HepG2 (cell line): Measurements from ENCODE around the gene TAB3. TPM values are rescaled to one million over a fixed set of nuclear protein-coding genes. Genes with fewer than 3 reads are reported as not detected.

Experiments used
- ADNP ChIP-seq: sonication (generic); formaldehyde crosslinking; IDR thresholded peaks from 2 replicates; pipeline ENCODE4 v1.4.0; 2020; ENCODE audit warnings: missing genetic modification reagents
- BCL6 ChIP-seq: IDR thresholded peaks from 2 replicates; pipeline ENCODE4 v1.6.1; 2016; ENCODE audit warnings: missing genetic modification reagents, missing compliant biosample characterization
- HNRNPLL ChIP-seq: fragments of 200-400 bp; formaldehyde crosslinking; IDR thresholded peaks from 2 replicates; pipeline ENCODE4 v1.6.1; 2017; ENCODE audit warnings: mild to moderate bottlenecking, low read depth, low read length; ENCODE audit not compliant: poor library complexity, severe bottlenecking
- MTF1 ChIP-seq: sonication (generic); formaldehyde crosslinking; IDR thresholded peaks from 2 replicates; pipeline ENCODE4 v1.5.0; 2020; ENCODE audit warnings: missing genetic modification reagents
- MYNN ChIP-seq: sonication (generic); formaldehyde crosslinking; IDR thresholded peaks from 2 replicates; pipeline ENCODE4 v1.4.0; 2020; ENCODE audit warnings: mild to moderate bottlenecking, low read depth, missing genetic modification reagents
- RFX3 ChIP-seq: IDR thresholded peaks from 2 replicates; pipeline ENCODE4 v1.6.1; 2016; ENCODE audit warnings: missing biosample characterization, missing genetic modification reagents
- SP140L ChIP-seq: sonication (generic); formaldehyde crosslinking; IDR thresholded peaks from 2 replicates; pipeline ENCODE4 v1.4.0; 2020; ENCODE audit warnings: missing genetic modification reagents, borderline replicate concordance
- STAG1 ChIP-seq: sonication (generic); formaldehyde crosslinking; IDR thresholded peaks from 2 replicates; pipeline ENCODE4 v1.4.0; 2020; ENCODE audit warnings: missing genetic modification reagents
- TERF1 ChIP-seq: sonication (generic); formaldehyde crosslinking; IDR thresholded peaks from 2 replicates; pipeline ENCODE4 v1.8.0; 2022; ENCODE audit warnings: mild to moderate bottlenecking, missing genetic modification reagents, moderate library complexity
- YEATS2 ChIP-seq: sonication (generic); formaldehyde crosslinking; IDR thresholded peaks from 2 replicates; pipeline ENCODE4 v1.4.0; 2020; ENCODE audit warnings: missing genetic modification reagents, borderline replicate concordance
- ZFX ChIP-seq: sonication (generic); formaldehyde crosslinking; IDR thresholded peaks from 2 replicates; pipeline ENCODE4 v1.4.0; 2020; ENCODE audit warnings: mild to moderate bottlenecking, low read depth, missing genetic modification reagents, moderate library complexity
- ZNF318 ChIP-seq: sonication (generic); formaldehyde crosslinking; IDR thresholded peaks from 2 replicates; pipeline ENCODE4 v1.4.0; 2020; ENCODE audit warnings: mild to moderate bottlenecking, missing genetic modification reagents
- ZNF816 ChIP-seq: sonication (generic); formaldehyde crosslinking; IDR thresholded peaks from 2 replicates; pipeline ENCODE4 v1.8.0; 2022; ENCODE audit warnings: missing genetic modification reagents, mild to moderate bottlenecking, borderline replicate concordance
- polyA plus RNA-seq, 8 experiments: library from polyadenylated mRNA; depleted of rRNA in 3 of 8; stranded (reverse) in 7 of 8; unstranded in 1 of 8; fragments of >200 nt; fragmentation: Illumina TruSeq in 4 of 8; extraction: Trizol in 4 of 8; gene quantifications; 2 replicates each; pipeline versions ENCODE4 v1.2.1 to v1.2.3, GENCODE V29; 2011 to 2016; ENCODE audit warnings: low read depth in 4 of 8, missing spikeins in 1 of 8, mixed read lengths in 1 of 8; ENCODE audit not compliant: insufficient read depth in 1 of 8
- total RNA-seq, 5 experiments: library from RNA; depleted of rRNA; stranded (reverse); fragments of >200 nt; fragmentation: Illumina TruSeq; extraction: Trizol; gene quantifications; 2 replicates each; pipeline ENCODE4 v1.2.3, GENCODE V29; 2016; ENCODE audit warnings: low read depth in 1 of 5
- TF ChIP-seq, protein P1 (sequence below): sonication (generic); formaldehyde crosslinking; IDR thresholded peaks from 2 replicates; pipeline ENCODE4 v1.4.0; 2020; ENCODE audit warnings: mild to moderate bottlenecking, missing genetic modification reagents
- TF ChIP-seq, protein P2 (sequence below): sonication (generic); formaldehyde crosslinking; IDR thresholded peaks from 2 replicates; pipeline ENCODE4 v1.5.0; 2020; ENCODE audit warnings: missing genetic modification reagents, mild to moderate bottlenecking, borderline replicate concordance
- TF ChIP-seq, protein P3 (sequence below): sonication (generic); formaldehyde crosslinking; IDR thresholded peaks from 2 replicates; pipeline ENCODE4 v1.5.0; 2020; ENCODE audit warnings: missing genetic modification reagents

TAB3 gene
- total and polyA plus RNA-seq, 2 of the 13 experiments (the other 11 are each of a cell fraction or from before 2014, with no cell fraction given), result 27.2 to 59.8 TPM

DNA sequence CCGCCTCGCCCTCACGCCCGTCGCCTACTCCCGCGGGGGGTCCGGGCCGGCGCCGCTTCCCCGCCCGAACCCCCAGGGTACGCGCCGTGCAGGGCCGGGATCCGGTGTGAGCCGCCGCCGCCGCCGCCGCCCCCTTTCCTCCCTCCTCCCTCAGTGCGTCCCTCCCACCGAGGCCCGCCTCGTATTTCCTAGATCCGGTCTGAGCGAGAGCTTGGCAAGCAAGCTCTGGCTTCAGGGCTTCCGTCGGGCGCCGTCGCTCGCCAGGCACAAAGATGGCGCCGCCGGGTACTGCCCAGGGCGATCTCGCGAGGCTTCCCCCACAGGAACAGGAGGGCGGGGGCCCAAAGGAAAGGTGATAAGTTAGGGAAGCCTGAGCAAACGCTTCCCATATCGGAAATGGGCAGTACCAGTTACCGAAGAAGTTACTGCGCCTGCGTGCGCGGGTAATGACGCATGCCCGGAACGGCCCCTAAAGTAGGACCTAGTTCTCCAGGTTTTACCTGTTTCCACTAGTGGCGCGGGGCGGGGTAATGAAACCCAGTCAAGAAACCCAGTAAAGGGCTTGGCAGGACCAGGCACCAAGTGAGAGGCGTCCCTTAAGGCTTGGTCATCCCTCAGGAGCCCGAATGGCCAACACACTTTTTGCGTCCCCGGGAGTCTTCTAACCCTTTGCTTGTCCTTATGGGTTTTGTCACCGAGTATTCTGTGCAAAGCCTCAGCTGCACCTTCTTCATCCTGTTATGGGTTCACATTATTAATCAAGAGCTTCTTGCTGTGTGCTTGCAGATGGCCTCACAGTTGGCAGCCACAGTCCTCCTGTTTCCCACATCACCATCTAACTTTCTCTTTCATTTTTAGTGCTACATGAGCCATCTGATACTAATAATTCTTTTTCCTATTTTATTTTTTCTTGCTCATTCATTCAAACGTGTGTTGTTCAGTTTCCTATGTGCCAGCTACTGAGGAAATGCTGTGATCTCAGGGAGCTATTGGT, at the start of gene TAB3 (continued):
- TF ChIP-seq ZNF318 (CRISPR knock-in tag) (no peak), YEATS2 (peak; percentile 80; the same call in 1 of the 2 replicates), MYNN (no peak), HNRNPLL (peak; percentile 29), BCL6 (CRISPR knock-in tag) (0 out of 2 replicates have a peak, but pooled peaks have one; percentile 16), ADNP (CRISPR knock-in tag) (no peak), STAG1 (CRISPR knock-in tag) (no peak), ZFX (peak; percentile 43; the same call in 1 of the 2 replicates), TERF1 (CRISPR knock-in tag) (no peak), MTF1 (CRISPR knock-in tag) (no peak), RFX3 (CRISPR knock-in tag) (no peak), SP140L (CRISPR knock-in tag) (no peak), ZNF816 (no peak)
- TF ChIP-seq, protein P1, sequence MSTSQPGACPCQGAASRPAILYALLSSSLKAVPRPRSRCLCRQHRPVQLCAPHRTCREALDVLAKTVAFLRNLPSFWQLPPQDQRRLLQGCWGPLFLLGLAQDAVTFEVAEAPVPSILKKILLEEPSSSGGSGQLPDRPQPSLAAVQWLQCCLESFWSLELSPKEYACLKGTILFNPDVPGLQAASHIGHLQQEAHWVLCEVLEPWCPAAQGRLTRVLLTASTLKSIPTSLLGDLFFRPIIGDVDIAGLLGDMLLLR (CRISPR knock-in tag), result no peak
- TF ChIP-seq, protein P2, sequence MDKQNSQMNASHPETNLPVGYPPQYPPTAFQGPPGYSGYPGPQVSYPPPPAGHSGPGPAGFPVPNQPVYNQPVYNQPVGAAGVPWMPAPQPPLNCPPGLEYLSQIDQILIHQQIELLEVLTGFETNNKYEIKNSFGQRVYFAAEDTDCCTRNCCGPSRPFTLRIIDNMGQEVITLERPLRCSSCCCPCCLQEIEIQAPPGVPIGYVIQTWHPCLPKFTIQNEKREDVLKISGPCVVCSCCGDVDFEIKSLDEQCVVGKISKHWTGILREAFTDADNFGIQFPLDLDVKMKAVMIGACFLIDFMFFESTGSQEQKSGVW, result no peak
- TF ChIP-seq, protein P3, sequence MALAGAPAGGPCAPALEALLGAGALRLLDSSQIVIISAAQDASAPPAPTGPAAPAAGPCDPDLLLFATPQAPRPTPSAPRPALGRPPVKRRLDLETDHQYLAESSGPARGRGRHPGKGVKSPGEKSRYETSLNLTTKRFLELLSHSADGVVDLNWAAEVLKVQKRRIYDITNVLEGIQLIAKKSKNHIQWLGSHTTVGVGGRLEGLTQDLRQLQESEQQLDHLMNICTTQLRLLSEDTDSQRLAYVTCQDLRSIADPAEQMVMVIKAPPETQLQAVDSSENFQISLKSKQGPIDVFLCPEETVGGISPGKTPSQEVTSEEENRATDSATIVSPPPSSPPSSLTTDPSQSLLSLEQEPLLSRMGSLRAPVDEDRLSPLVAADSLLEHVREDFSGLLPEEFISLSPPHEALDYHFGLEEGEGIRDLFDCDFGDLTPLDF (CRISPR knock-in tag), result no peak
